IPS-18a (cell line): Measurements from ENCODE around the gene WNT2B.

ENCODE experiments used
- H3K27ac ChIP-seq: one replicate; pipeline ENCODE4 v1.5.1; 2013; ENCODE audit warnings: low read length
- H3K27me3 ChIP-seq: one replicate; pipeline ENCODE4 v1.6.1; 2013; ENCODE audit warnings: mild to moderate bottlenecking, low read length; ENCODE audit not compliant: control insufficient read depth, insufficient read depth
- H3K36me3 ChIP-seq: one replicate; pipeline ENCODE4 v1.6.1; 2013; ENCODE audit warnings: low read depth, low read length; ENCODE audit not compliant: control insufficient read depth
- H3K4me1 ChIP-seq: one replicate; pipeline ENCODE4 v1.6.1; 2013; ENCODE audit warnings: low read depth, low read length; ENCODE audit not compliant: control insufficient read depth
- H3K4me3 ChIP-seq: one replicate; pipeline ENCODE4 v1.5.1; 2013; ENCODE audit warnings: low read length
- H3K9ac ChIP-seq: one replicate; pipeline ENCODE4 v1.6.1; 2013; ENCODE audit warnings: mild to moderate bottlenecking, low read length, moderate library complexity
- H3K9me3 ChIP-seq: one replicate; pipeline ENCODE4 v1.6.1; 2013; ENCODE audit warnings: low read depth, low read length; ENCODE audit not compliant: control insufficient read depth

The WNT2B gene

GRCh38 chr1:112505400-112505785 lies 3.4 kb upstream of the WNT2B start:
- no peaks in the 10 kb centered on the region for H3K36me3 ChIP-seq
- peaks cover 95% of the 10 kb centered on the region for H3K27me3 ChIP-seq
- peaks cover 11% of the 10 kb centered on the region for H3K4me1 ChIP-seq
- H3K9ac ChIP-seq = no peak overlapping the region
- no peak overlapping the region for H3K4me3 ChIP-seq
- no peak overlapping the region for H3K27ac ChIP-seq
- H3K9me3 ChIP-seq = no peaks in the 10 kb centered on the region

GRCh38 chr1:112505878-112506277 lies 2.9 kb upstream of the WNT2B start:
- Histone ChIP-seq H3K27ac (no peak overlapping the region), H3K9me3 (no peaks in the 10 kb centered on the region), H3K4me3 (no peak overlapping the region), H3K36me3 (no peaks in the 10 kb centered on the region), H3K27me3 (peaks cover 97% of the 10 kb centered on the region), H3K4me1 (peaks cover 14% of the 10 kb centered on the region), H3K9ac (no peak overlapping the region)

GRCh38 chr1:112506306-112506705 lies 2.5 kb upstream of the WNT2B start:
- H3K27ac ChIP-seq = no peak overlapping the region
- no peak overlapping the region for H3K4me3 ChIP-seq
- peaks cover 97% of the 10 kb centered on the region for H3K27me3 ChIP-seq
- H3K9ac ChIP-seq = no peak overlapping the region
- no peaks in the 10 kb centered on the region for H3K36me3 ChIP-seq
- no peaks in the 10 kb centered on the region for H3K9me3 ChIP-seq
- peaks cover 14% of the 10 kb centered on the region for H3K4me1 ChIP-seq

GRCh38 chr1:112506731-112507130 lies 2.0 kb upstream of the WNT2B start:
- peaks cover 14% of the 10 kb centered on the region for H3K4me1 ChIP-seq

GRCh38 chr1:112507336-112507735 lies 1.4 kb upstream of the WNT2B start:
- peaks cover 97% of the 10 kb centered on the region for H3K27me3 ChIP-seq
- no peak overlapping the region for H3K27ac ChIP-seq
- peaks cover 14% of the 10 kb centered on the region for H3K4me1 ChIP-seq
- H3K9ac ChIP-seq = no peak overlapping the region
- no peaks in the 10 kb centered on the region for H3K36me3 ChIP-seq
- H3K4me3 ChIP-seq = peak overlapping the region; percentile 71
- no peaks in the 10 kb centered on the region for H3K9me3 ChIP-seq

More at GRCh38 chr1:112506731-112507130, 2.0 kb upstream of the WNT2B start:
- Histone ChIP-seq H3K36me3 (no peaks in the 10 kb centered on the region), H3K27ac (no peak overlapping the region), H3K27me3 (peaks cover 97% of the 10 kb centered on the region), H3K9me3 (no peaks in the 10 kb centered on the region), H3K9ac (no peak overlapping the region), H3K4me3 (no peak overlapping the region)

GRCh38 chr1:112507921-112508277 lies 866 bp upstream of the WNT2B start:
- no peaks in the 10 kb centered on the region for H3K36me3 ChIP-seq
- no peaks in the 10 kb centered on the region for H3K9me3 ChIP-seq
- peaks cover 9% of the 10 kb centered on the region for H3K4me1 ChIP-seq
- H3K27me3 ChIP-seq = peaks cover 97% of the 10 kb centered on the region
- no peak overlapping the region for H3K27ac ChIP-seq
- H3K4me3 ChIP-seq = peak overlapping the region; percentile 71
- H3K9ac ChIP-seq = no peak overlapping the region

GRCh38 chr1:112509005-112509659 lies 367 bp downstream of the WNT2B start:
- no peaks in the 10 kb centered on the region for H3K9me3 ChIP-seq
- H3K9ac ChIP-seq = no peak overlapping the region
- no peaks in the 10 kb centered on the region for H3K36me3 ChIP-seq
- H3K27me3 ChIP-seq = peaks cover 92% of the 10 kb centered on the region
- H3K27ac ChIP-seq = no peak overlapping the region
- H3K4me3 ChIP-seq = peak overlapping the region; percentile 71
- peaks cover 9% of the 10 kb centered on the region for H3K4me1 ChIP-seq

GRCh38 chr1:112509660-112510178 lies 954 bp downstream of the WNT2B start:
- Histone ChIP-seq H3K4me3 (peak overlapping the region; percentile 71), H3K4me1 (peaks cover 9% of the 10 kb centered on the region), H3K9ac (no peak overlapping the region), H3K27ac (no peak overlapping the region), H3K9me3 (no peaks in the 10 kb centered on the region), H3K27me3 (peaks cover 92% of the 10 kb centered on the region), H3K36me3 (no peaks in the 10 kb centered on the region)

GRCh38 chr1:112510340-112510739 lies 1.6 kb downstream of the WNT2B start:
- peaks cover 86% of the 10 kb centered on the region for H3K27me3 ChIP-seq
- H3K27ac ChIP-seq = no peak overlapping the region
- H3K4me3 ChIP-seq = peak overlapping the region; percentile 71
- H3K9me3 ChIP-seq = no peaks in the 10 kb centered on the region
- H3K9ac ChIP-seq = no peak overlapping the region
- H3K36me3 ChIP-seq = no peaks in the 10 kb centered on the region
- H3K4me1 ChIP-seq = peaks cover 12% of the 10 kb centered on the region

- H3K27me3 ChIP-seq = peaks cover 74% of the 10 kb centered on the region
- no peak overlapping the region for H3K9ac ChIP-seq
- H3K4me1 ChIP-seq = peaks cover 14% of the 10 kb centered on the region
- H3K27ac ChIP-seq = no peak overlapping the region
- no peaks in the 10 kb centered on the region for H3K36me3 ChIP-seq
- no peaks in the 10 kb centered on the region for H3K9me3 ChIP-seq
- H3K4me3 ChIP-seq = no peak overlapping the region
Measured at GRCh38 chr1:112511897-112512296, 3.1 kb downstream of the WNT2B start.

- Histone ChIP-seq H3K9ac (no peak overlapping the region), H3K27ac (no peak overlapping the region), H3K27me3 (peaks cover 60% of the 10 kb centered on the region), H3K9me3 (no peaks in the 10 kb centered on the region), H3K36me3 (no peaks in the 10 kb centered on the region), H3K4me1 (peaks cover 14% of the 10 kb centered on the region), H3K4me3 (no peak overlapping the region)
Measured at GRCh38 chr1:112513112-112513870, 4.5 kb downstream of the WNT2B start.

- H3K27ac ChIP-seq = no peak overlapping the region
- H3K4me1 ChIP-seq = peaks cover 13% of the 10 kb centered on the region
- no peak overlapping the region for H3K9ac ChIP-seq
- no peaks in the 10 kb centered on the region for H3K9me3 ChIP-seq
- H3K27me3 ChIP-seq = peaks cover 44% of the 10 kb centered on the region
- H3K4me3 ChIP-seq = no peak overlapping the region
- H3K36me3 ChIP-seq = no peaks in the 10 kb centered on the region
Measured at GRCh38 chr1:112514901-112515300, 6.1 kb downstream of the WNT2B start.
